NCI-H2227 (cell line): ENCODE data around the gene RCC1.
"Not testable (repeated sequence)": the region's sequence is repeated elsewhere in the genome, so short reads cannot be mapped to it uniquely, and the experiment has no call there.

Experiments used
- DNase-seq: peaks from one replicate; lab custom pipeline; 2025; ENCODE audit not compliant: unreplicated experiment; lab: John Stamatoyannopoulos, UW

Gene RCC1

GRCh38 chr1:28540651-28541050 is 34.8 kb downstream of the RCC1 start:
- no peak for DNase-seq

- not testable (repeated sequence) for DNase-seq
Observed at GRCh38 chr1:28541414-28542015, 35.7 kb downstream of the RCC1 start.

- no peak for DNase-seq
Observed at GRCh38 chr1:28545246-28545628, 39.4 kb downstream of the RCC1 start.

DNA sequence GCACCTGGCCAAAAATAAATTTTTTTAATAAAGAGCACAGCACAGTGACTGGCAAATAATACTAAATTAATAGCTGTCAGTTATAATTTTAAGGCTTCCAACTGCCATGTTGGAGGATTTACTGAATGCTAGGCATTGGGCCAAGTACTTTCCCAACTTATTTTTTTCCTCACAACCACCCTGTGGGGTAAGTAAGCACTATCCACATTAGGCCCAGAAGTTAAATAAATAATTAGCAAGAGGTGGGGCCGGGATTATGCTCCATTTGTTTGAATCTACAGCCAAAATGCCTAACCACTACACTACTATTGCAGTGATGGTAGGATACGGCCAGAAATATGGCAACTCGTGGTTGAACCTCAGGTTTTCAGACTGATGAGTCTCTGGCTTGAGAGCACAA is 42.5 kb downstream of the RCC1 start:
- DNase-seq: no peak

GRCh38 chr1:28551381-28551780 is 45.5 kb downstream of the RCC1 start:
- DNase-seq: no peak

DNA sequence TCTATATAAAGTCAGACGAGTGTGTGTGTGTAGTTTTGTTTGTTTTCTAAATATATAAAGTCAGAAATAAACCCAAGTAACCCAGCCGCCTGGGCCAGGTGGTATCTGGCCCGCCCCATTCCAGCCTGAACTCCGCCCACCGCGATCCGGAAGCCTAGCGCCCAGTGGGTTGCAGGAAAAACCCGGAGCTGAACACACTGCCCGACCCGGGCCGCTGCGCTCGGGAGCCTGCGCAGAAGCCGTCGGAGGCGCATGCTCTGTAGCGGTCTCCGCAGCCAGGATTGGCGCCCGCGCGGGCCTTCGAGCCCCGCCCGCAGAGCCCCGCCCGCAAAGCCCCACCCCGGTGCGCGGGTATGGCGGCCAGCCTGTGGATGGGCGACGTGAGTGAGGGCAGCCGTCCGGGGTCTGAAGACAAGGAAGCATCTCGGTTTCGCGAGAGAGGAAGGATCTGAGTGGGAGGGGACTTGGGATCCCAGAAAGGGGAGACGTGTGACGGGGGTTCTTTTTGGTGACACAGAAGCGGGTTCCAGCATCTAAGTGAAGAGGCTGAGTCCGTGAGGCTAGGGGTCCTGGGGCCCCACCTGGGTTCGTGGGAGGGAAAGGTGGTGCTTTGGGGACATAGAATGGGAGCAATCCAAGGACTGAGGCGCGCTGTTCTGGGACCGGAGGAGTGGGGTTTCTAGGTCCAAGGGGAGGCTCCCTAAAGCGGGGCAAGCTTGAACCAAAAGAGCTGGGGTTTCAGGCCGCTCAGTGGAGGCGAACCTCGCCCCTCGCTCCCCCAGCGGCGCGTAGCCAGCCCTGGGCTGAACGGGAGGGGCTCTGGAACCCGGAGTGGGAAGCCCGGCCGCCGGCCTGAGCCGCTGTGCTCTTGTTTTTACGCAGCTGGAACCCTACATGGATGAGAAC is 47.2 kb downstream of the RCC1 start, which contains the start of gene TRNAU1AP:
TSS of gene TRNAU1AP (plus strand) at position 328 of the 906 bp plus-strand sequence. CDS start at position 354, 26 bp downstream.
- DNase-seq: peak; percentile 99

GRCh38 chr1:28560886-28561285 is 55.0 kb downstream of the RCC1 start:
- no peak for DNase-seq

DNA sequence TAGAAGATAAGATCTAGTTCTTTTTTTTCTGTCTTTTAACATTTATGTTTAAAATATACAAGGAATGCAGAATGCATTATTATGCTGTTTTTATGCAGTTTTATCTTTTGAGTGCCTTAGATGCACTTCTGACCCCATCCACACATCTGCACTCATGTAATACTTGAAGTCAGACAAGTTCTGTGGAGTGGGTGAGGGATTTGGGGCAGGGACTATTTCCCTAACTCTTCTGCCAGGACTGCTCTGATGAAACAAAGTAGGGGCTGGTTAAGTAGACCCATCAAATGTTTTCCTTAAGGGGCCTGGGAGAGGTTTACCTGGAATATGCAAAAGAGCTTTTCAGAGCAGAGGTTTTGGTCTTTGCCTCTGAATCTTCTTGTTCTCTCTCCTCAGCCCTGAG is 58.5 kb downstream of the RCC1 start:
- DNase-seq: no peak

DNA sequence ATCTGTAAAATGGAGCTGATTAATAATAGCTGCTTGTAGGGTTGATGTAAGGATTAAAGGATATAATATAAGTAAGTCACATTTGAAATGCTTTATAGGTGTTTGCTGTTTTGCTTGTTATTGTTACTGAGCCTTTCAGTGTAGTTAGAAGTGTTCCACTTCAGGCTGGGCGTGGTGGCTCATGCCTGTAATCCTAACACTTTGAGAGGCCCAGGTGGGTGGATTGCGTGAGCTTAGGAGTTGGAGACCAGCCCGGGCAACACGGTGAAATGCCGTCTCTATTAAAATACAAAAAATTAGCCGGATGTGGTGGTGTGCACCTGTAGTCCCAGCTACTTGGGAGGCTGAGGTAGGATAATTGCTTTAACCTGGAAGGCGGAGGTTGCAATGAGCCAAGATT is 59.2 kb downstream of the RCC1 start:
- DNase-seq: no peak

GRCh38 chr1:28565726-28566125 is 59.9 kb downstream of the RCC1 start:
- no peak for DNase-seq

DNA sequence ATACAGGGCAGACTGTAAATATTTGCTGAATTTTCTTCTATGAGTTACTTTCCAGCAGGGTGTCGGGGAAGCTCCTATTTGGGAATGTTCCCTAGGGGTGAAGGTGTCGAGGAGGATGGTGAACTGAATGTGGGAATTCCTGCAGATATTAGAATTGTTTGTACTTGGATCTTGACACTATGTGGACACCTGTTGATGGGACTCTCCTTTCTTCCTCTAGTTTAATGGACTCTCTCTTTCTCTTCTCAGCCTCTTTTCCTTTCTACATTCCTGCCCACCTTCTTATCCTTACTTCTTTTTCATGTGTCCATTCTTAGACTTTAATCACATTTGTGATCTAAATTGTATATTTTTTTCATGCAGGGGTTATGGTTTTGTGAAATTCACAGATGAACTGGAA is 61.1 kb downstream of the RCC1 start:
- no peak for DNase-seq

GRCh38 chr1:28571911-28572310 is 66.1 kb downstream of the RCC1 start:
- no peak for DNase-seq

- not testable (repeated sequence) for DNase-seq
Observed at GRCh38 chr1:28572891-28573290, 67.0 kb downstream of the RCC1 start.

GRCh38 chr1:28573564-28573963 is 67.7 kb downstream of the RCC1 start:
- DNase-seq: no peak

GRCh38 chr1:28577052-28577678 is 71.3 kb downstream of the RCC1 start:
- no peak for DNase-seq

- DNase-seq: no peak
Observed at GRCh38 chr1:28577738-28578536, 72.1 kb downstream of the RCC1 start.

DNA sequence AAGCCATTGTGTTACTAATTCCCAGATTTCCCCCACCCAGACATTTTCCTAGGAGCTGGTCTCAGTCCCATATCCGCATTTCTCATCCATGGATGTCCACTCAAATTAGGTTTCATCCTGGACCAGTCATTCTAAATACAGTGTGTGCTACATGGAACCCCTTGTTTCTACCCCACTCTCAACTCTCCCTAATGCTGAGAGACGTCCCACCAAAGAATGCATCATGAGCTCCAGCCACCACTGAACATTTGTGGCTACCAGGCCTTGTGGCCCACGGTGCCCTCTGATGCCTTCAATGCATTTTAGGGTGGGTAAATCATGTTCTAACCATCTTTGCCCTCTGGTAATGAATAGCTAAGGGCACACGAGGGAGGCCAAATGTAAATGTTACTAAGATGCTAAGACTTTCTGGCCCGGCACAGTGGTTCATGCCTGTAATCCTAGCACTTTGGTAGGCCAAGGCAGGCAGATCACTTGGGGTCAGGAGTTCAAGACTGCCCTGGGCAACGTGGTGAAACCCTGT is 72.9 kb downstream of the RCC1 start:
- DNase-seq: no peak

DNA sequence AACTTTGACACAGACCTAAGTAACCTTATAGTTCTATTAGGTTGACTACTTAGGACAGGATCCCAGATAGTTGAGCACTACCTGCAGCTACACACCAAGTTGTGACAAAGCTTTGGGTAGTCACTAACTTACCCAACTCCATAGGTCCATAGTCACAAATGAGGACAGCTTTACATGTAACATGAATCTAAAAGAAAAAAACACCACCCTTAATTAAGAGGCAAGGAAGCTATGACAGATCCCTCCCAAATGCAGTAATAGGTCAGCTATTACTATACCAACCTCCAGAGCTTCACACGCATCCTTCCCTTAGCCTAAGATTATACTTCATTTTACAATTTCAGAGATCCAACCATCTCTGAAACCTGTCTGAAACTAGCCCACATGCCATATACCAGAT is 73.6 kb downstream of the RCC1 start:
- no peak for DNase-seq

- DNase-seq: peak; percentile 72
Observed at GRCh38 chr1:28580722-28581530, 75.1 kb downstream of the RCC1 start.
